ENCODE data around the gene TP53RK. TPM values are rescaled to one million over a fixed set of nuclear protein-coding genes. Genes with fewer than 3 reads are reported as not detected.

Gene TP53RK
- total RNA-seq, 1 experiment from 2014 or later: 21.5 TPM

- no peak overlapping the region for H2BK15ac ChIP-seq (ENCODE audit: low read depth, low read length)
- H2BK12ac ChIP-seq (ENCODE audit: insufficient read length, low read depth, low read length): no peak overlapping the region
- no CpG with 5 or more reads among the region's 22 CpGs for WGBS (ENCODE audit: extremely low coverage, insufficient read length, low lambda C conversion rate)
- H3K9ac ChIP-seq (ENCODE audit: extremely low read depth, insufficient read length, low read length): peak overlapping the region; percentile 35
- no peaks in the 10 kb centered on the region for H3K79me2 ChIP-seq (ENCODE audit: insufficient read depth, low read length)
- no peak overlapping the region for H2AFZ ChIP-seq (ENCODE audit: low read length)
- Mint-ChIP-seq H3K9me3 (peaks cover 11 to 18% of the 10 kb centered on the region in 2 experiments), H3K27ac (peak overlapping the region; percentile 7 to 87 (median 17); a peak in 3 of 7 replicates), H3K27me3 (ENCODE audit: low read depth) (peaks cover 7% of the 10 kb centered on the region), H3K36me3 (ENCODE audit: insufficient read depth in 1 of 3, low read depth in 3 of 3) (peaks cover 3 to 17% (median 4%) of the 10 kb centered on the region in 3 experiments; a peak in 6 of 7 replicates), H3K4me3 (peak overlapping the region; percentile 81 to 86), H3K4me1 (peaks cover 28 to 40% of the 10 kb centered on the region in 2 experiments)
- no peaks in the 10 kb centered on the region for H3K27me3 ChIP-seq (ENCODE audit: insufficient read depth, low read length)
- no peaks in the 10 kb centered on the region; the same call in 1 of the 2 replicates for H3K4me1 ChIP-seq (ENCODE audit: insufficient read depth, low read length)
- no peak overlapping the region for H4K5ac ChIP-seq (ENCODE audit: insufficient read length, low read depth, low read length)
- H4K91ac ChIP-seq (ENCODE audit: insufficient read length, low read depth, low read length): no peak overlapping the region
- no peak overlapping the region for H2AK5ac ChIP-seq (ENCODE audit: insufficient read length, low read length)
- H2BK120ac ChIP-seq (ENCODE audit: low read depth, low read length, poor library complexity, severe bottlenecking): no peak overlapping the region
- H2BK5ac ChIP-seq (ENCODE audit: insufficient read length, low read length): no peak overlapping the region
- peak overlapping the region; percentile 50 for H3K18ac ChIP-seq (ENCODE audit: insufficient read length, low read depth, low read length)
- no peak overlapping the region for H4K8ac ChIP-seq (replicated peaks; ENCODE audit: insufficient read length, low read depth, low read length)
- H3T11ph ChIP-seq (ENCODE audit: low read length): no peak overlapping the region
- H3K4me2 ChIP-seq (ENCODE audit: insufficient read depth, insufficient read length, low read length): peak overlapping the region; percentile 52
- DNase-seq: no peak
- peaks cover 6% of the 10 kb centered on the region for H3K9me3 ChIP-seq (ENCODE audit: control insufficient read depth, low read depth, low read length)
- no peak overlapping the region for H3K56ac ChIP-seq (ENCODE audit: insufficient read length, low read depth, low read length)
- peak overlapping the region; percentile 69; the same call in 1 of the 2 replicates for H3K14ac ChIP-seq (ENCODE audit: insufficient read depth, low read length)
- no peaks in the 10 kb centered on the region for H4K20me1 ChIP-seq (ENCODE audit: control insufficient read depth, insufficient read depth, insufficient read length)
- TF ChIP-seq CTCF (conservative IDR thresholded peaks at IDR 0.05): no peak
- H3K27ac ChIP-seq (ENCODE audit: insufficient read length, low read depth, low read length): no peak overlapping the region
- H3K79me1 ChIP-seq (ENCODE audit: insufficient read depth, low read depth, low read length, poor library complexity, severe bottlenecking): no peaks in the 10 kb centered on the region
- H2BK20ac ChIP-seq (ENCODE audit: low read depth, low read length, poor library complexity, severe bottlenecking): no peak overlapping the region
- no peak overlapping the region for H3K23ac ChIP-seq (ENCODE audit: insufficient read length, low read depth, low read length)
- H3K4ac ChIP-seq (ENCODE audit: low read depth, low read length): no peak overlapping the region
- peaks cover 5% of the 10 kb centered on the region for H3K23me2 ChIP-seq (ENCODE audit: insufficient read length, low read depth, low read length, poor library complexity, severe bottlenecking)
Observed at GRCh38 chr20:46710153-46710913, 21.1 kb upstream of the TP53RK start.
